GM11168 (cell line): ENCODE measurements around the gene EEF1G.

ENCODE experiments used
- in situ Hi-C: fragments of 300-500 bp; cut with MboI; formaldehyde crosslinking; loops from one replicate; pipeline ENCODE4 v1.12.0; 2022; ENCODE audit warnings: low sequenced_read_pairs; ENCODE audit not compliant: unreplicated experiment

EEF1G gene

GRCh38 chr11:62543680-62544444, 29.8 kb downstream of the EEF1G start:
- in situ Hi-C loops: no loop called here

GRCh38 chr11:62542750-62543567, 30.7 kb downstream of the EEF1G start:
- in situ Hi-C loops: no loop called here

- in situ Hi-C loops: no loop called here
Observed at GRCh38 chr11:62542111-62542745, 31.5 kb downstream of the EEF1G start.

GRCh38 chr11:62540804-62541701, 32.6 kb downstream of the EEF1G start:
- in situ Hi-C loops: no loop called here

GRCh38 chr11:62539238-62539925, 34.3 kb downstream of the EEF1G start:
- in situ Hi-C loops: no loop called here

DNA sequence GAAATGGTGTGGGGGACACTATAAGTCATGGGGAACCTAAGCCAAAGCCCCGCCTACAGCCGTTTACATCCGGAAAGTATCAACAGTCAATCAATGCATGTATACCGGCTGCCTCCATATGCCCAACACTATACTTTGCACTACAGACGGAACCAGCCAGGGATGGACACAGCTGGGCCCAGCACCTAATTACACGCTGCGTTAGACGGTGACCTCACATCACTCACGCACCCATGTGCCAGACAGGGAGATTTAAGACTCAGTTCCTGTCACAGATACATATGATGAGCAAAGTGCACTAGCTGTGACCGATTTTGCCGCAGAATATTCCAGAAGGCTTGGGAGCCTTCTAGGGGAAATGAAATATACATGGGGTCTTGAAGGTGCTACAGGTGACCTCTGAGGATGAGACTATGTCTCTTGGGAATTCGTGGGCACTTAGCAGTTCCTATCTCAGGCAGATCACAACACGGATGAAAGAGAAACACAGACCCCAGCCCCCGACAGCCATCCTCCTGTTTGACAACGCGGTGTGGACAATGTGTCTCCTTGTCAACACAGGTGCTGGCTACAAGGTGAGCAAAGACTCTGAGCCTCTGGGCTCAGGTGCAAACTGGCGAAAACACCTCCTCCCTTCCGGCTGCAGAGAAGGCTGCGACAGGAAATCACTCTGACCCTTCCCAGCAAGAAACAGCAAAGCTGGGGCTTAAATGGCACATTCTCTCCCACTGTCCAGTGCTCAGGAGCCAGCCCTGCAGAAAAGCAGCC, 35.0 kb downstream of the EEF1G start:
- in situ Hi-C loops: no loop called here

GRCh38 chr11:62536301-62536957, 37.3 kb downstream of the EEF1G start:
- in situ Hi-C loops: no loop called here

DNA sequence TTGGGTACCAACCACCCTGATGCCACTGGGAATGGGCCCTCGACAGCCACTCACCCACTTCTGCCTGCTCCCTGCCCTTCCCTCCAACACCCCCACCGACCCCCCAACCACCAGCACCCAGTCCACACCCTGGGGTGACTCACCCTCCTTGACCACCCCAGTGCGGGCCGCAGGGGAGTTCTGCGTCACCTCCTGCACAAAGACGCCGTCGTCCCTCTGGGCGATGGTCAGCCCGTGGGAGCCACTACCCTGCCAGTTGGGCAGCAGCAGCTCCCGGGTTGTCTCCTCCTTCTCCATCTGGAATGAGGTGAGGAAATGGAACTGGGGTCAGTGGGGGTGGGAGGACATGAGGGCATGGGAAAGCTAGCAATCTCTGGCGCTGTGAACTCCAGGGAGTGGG, 37.9 kb downstream of the EEF1G start:
- in situ Hi-C loops: no loop called here

GRCh38 chr11:62534779-62535545, 38.7 kb downstream of the EEF1G start:
- in situ Hi-C loops: no loop called here

DNA sequence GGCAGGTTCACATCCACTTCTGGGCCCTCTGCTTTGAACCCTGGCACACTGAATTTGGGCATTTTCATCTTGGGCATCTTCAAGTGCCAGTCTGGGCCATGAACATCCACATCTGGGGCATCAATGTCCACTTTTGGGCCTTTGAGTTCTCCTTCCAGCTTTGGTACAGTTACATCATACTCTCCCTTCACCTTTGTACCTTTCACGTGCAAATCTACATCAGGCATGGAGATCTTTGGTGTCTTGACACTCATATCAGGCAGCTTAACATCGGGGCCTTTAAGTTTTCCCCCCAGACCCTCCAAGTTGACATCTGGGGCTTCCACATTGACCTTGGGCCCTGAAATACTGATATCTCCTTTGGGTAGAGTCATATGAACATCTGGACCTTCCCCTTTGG, 41.6 kb downstream of the EEF1G start:
- in situ Hi-C loops: no loop called here

DNA sequence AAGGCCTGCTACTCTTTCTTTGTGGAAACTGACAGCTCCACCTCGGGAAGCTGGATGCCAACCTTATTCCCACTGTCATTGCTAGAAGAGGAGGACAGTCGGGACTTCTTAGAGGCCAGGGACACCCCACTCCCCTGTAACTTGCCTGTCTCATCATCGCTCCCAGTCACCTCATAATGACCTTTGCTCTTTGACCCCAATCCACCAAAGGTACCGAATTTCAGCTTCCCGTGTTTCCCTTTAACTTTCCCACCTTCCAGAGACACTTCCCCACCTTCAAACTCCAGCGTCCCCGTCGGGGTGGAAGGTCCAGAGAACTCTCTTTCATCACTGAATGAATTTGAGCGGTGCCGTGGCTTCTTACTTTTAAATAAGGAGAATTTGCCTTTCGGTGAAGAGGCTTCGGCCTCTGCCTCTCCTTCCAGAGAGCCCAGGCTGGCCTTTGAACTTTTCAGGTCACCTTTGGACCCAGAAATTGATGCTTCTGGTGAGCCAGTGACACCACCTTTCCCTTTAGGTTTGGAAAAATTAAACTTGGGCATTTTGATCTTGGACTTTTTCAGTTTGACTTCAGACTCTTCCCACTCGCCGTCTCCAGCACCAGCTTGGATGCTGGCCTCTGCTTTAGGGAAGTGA, 56.8 kb downstream of the EEF1G start:
- in situ Hi-C loops: no loop called here

GRCh38 chr11:62514151-62514550, 59.5 kb downstream of the EEF1G start:
- in situ Hi-C loops: no loop called here

DNA sequence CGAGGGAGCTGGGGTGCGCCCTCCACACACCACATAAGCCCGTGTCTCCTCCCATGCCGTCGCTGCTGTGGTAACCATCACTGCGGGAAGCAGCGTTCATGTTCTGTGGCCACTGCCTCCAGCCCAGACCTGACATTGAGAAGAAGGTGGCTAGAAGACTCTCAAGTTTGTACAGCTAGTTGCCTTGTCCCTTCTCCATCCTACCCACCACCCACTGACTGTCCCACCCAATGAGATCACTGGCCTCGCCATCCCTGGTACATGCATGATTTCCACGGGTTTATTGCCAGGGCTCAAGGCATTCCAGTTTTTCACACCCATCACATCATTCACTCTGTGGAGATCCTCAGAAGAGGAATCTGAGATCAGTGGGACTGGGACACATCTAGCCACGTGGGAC, 60.1 kb downstream of the EEF1G start:
- in situ Hi-C loops: no loop called here

- in situ Hi-C loops: no loop called here
Observed at GRCh38 chr11:62512961-62513360, 60.7 kb downstream of the EEF1G start.
